GM12878 (cell line): ENCODE data around the gene MPP7. TPM values are rescaled to one million over a fixed set of nuclear protein-coding genes. Genes with fewer than 3 reads are reported as not detected.

ENCODE experiments used
- ATAC-seq: fragments of 200-7000 bp; cut with Tn5 transposase; 3 replicates; pipeline ENCODE4 v1.9.1; 2020; ENCODE audit warnings: mild to moderate bottlenecking, moderate library complexity
- BruUV-seq: library from RNA; stranded (reverse); fragments of 400-500 nt; replicated peaks from 2 replicates; lab custom pipeline; 2021; lab: Mats Ljungman, UMichigan
- CTCF ChIA-PET: fragments of 300-600 bp; sonication (Branson Sonifier 250); formaldehyde crosslinking; extraction: SDS; loops from one replicate; lab custom pipeline; 2021; ENCODE audit warnings: inconsistent platforms; lab: Yijun Ruan, JAX
- POLR2A ChIA-PET: fragments of 350-600 bp; formaldehyde crosslinking; extraction: SDS; loops from one replicate; lab custom pipeline; 2021; ENCODE audit warnings: inconsistent platforms; lab: Charles Lee
- RAD21 ChIA-PET: fragments of 300-600 bp; sonication (Branson Sonifier 250); formaldehyde crosslinking; loops from one replicate; lab custom pipeline; 2023; ENCODE audit warnings: antibody characterized with exemption; ENCODE audit not compliant: unreplicated experiment; lab: Charles Lee
- SMC1A ChIA-PET: fragments of 300-600 bp; sonication (Branson Sonifier 250); formaldehyde crosslinking; loops from one replicate; lab custom pipeline; 2023; ENCODE audit not compliant: unreplicated experiment, uncharacterized antibody; lab: Charles Lee
- DNase-seq: peaks from one replicate; pipeline ENCODE4 v3.0.0-alpha.2; 2011; ENCODE audit warnings: low read depth, low spot score
- FAIRE-seq: peaks from 3 replicates; lab custom pipeline; 2011; peaks lifted over from hg19 to GRCh38; lab: Jason Lieb, UNC
- H2AFZ ChIP-seq: 2 replicates; pipeline ENCODE4 v1.6.0; 2011; ENCODE audit warnings: low read depth, low read length, control low read depth; ENCODE audit not compliant: control insufficient read depth
- H3K27ac ChIP-seq: 2 replicates; pipeline ENCODE4 v1.5.1; 2011; ENCODE audit warnings: control low read depth; ENCODE audit not compliant: control insufficient read depth, insufficient read depth
- H3K27me3 ChIP-seq, 2 experiments: replicated peaks in 1 of 2; 2 replicates each; pipeline versions ENCODE4 v1.6.0 to v1.6.1; 2011; ENCODE audit warnings: low read length in 1 of 2; ENCODE audit not compliant: control insufficient read depth in 2 of 2, insufficient read depth in 2 of 2
- H3K36me3 ChIP-seq, 2 experiments: 2 replicates each; pipeline ENCODE4 v1.5.1; 2011; ENCODE audit warnings: low read length in 1 of 2; ENCODE audit not compliant: control insufficient read depth in 2 of 2, insufficient read depth in 2 of 2
- H3K4me1 ChIP-seq: 2 replicates; pipeline ENCODE4 v1.6.1; 2011; ENCODE audit warnings: mild to moderate bottlenecking, low read length, moderate library complexity, mixed read lengths; ENCODE audit not compliant: control insufficient read depth, insufficient read depth
- H3K4me2 ChIP-seq: 2 replicates; pipeline ENCODE4 v1.6.0; 2011; ENCODE audit warnings: control low read depth; ENCODE audit not compliant: control insufficient read depth, insufficient read depth
- H3K4me3 ChIP-seq: fragments of 200-600 bp; sonication (generic); 2 replicates; pipeline ENCODE4 v1.5.1; 2016
- H3K79me2 ChIP-seq: 2 replicates; pipeline ENCODE4 v1.6.0; 2011; ENCODE audit warnings: low read length; ENCODE audit not compliant: control insufficient read depth, insufficient read depth
- H3K9ac ChIP-seq: 2 replicates; pipeline ENCODE4 v1.8.0; 2011; ENCODE audit warnings: low read length, control low read depth, mixed read lengths; ENCODE audit not compliant: control insufficient read depth, insufficient read depth
- H3K9me3 ChIP-seq: replicated peaks from 3 replicates; pipeline ENCODE4 v1.5.1; 2011; ENCODE audit warnings: mild to moderate bottlenecking, low read length; ENCODE audit not compliant: control insufficient read depth, insufficient read depth
- H4K20me1 ChIP-seq: 2 replicates; pipeline ENCODE4 v1.6.0; 2011; ENCODE audit not compliant: control insufficient read depth, insufficient read depth
- CREB1 ChIP-seq: IDR thresholded peaks from 2 replicates; pipeline ENCODE4 v1.6.1; 2012; ENCODE audit warnings: low read depth, mild to moderate bottlenecking, inconsistent platforms
- IKZF2 ChIP-seq, 2 experiments: fragments of 450-650 bp; IDR thresholded peaks; 2 replicates each; pipeline ENCODE4 v1.6.1; 2017; ENCODE audit warnings: mild to moderate bottlenecking in 2 of 2, moderate library complexity in 2 of 2
- MYB ChIP-seq: fragments of 150-350 bp; IDR thresholded peaks from 2 replicates; pipeline ENCODE4 v1.6.1; 2014; ENCODE audit warnings: mild to moderate bottlenecking, low read depth, low read length, borderline replicate concordance
- NRF1 ChIP-seq: conservative IDR thresholded peaks from 2 replicates; pipeline ENCODE4 v1.6.1; 2011; ENCODE audit warnings: mild to moderate bottlenecking, low read depth, low read length, improper control_type of control experiment
- POLR2AphosphoS5 ChIP-seq: IDR thresholded peaks from 2 replicates; pipeline ENCODE4 v1.6.1; 2011; ENCODE audit warnings: mild to moderate bottlenecking, low read length, inconsistent platforms
- RUNX3 ChIP-seq: IDR thresholded peaks from 2 replicates; pipeline ENCODE4 v1.6.1; 2012; ENCODE audit warnings: low read length, inconsistent platforms
- SIX5 ChIP-seq: IDR thresholded peaks from 2 replicates; pipeline ENCODE4 v1.6.1; 2011; ENCODE audit warnings: mild to moderate bottlenecking, low read depth, low read length, moderate library complexity; ENCODE audit not compliant: severe bottlenecking
- TAF1 ChIP-seq: IDR thresholded peaks from 2 replicates; pipeline ENCODE4 v1.6.1; 2011; ENCODE audit warnings: mild to moderate bottlenecking, low read depth, low read length, borderline replicate concordance
- WGBS: methylation state at CpG from one replicate; pipeline ENCODE4 v1.1.6; 2016; ENCODE audit warnings: low lambda C conversion rate; ENCODE audit not compliant: insufficient replicate concordance, insufficient coverage; ENCODE audit errors: missing lambda C conversion rate; 5-methylcytosine and 5-hydroxymethylcytosine counted together
- in situ Hi-C: fragments of 300-500 bp; cut with MboI; formaldehyde crosslinking; loops from 9 replicates; pipeline ENCODE4 v1.14.3; 2018; ENCODE audit warnings: mixed read lengths
- intact Hi-C: fragments of 100-400 bp; cut with micrococcal nuclease; formaldehyde crosslinking; loops from one replicate; pipeline ENCODE4 v1.14.2; 2022; ENCODE audit not compliant: unreplicated experiment
- polyA plus RNA-seq, 11 experiments: library from polyadenylated mRNA; depleted of rRNA in 4 of 11; unstranded in 6 of 11; stranded (reverse) in 5 of 11; fragments of >200 nt; fragmentation: Nextera tagmentation in 4 of 11; fragmentation: Illumina TruSeq in 1 of 11; extraction: Ambion mirVana in 4 of 11; extraction: Trizol in 1 of 11; gene quantifications; 1 replicate in 1 of 11; 2 replicates in 10 of 11; pipeline versions ENCODE4 v1.2.1 to v1.2.3, GENCODE V29; 2011 to 2016; ENCODE audit warnings: inconsistent platforms in 2 of 11, missing spikeins in 2 of 11, low read depth in 1 of 11
- total RNA-seq, 4 experiments: library from RNA; depleted of rRNA in 3 of 4; stranded (reverse); fragments of >200 nt in 3 of 4; fragmentation: Illumina TruSeq in 1 of 4; extraction: Trizol in 1 of 4; gene quantifications; 2 replicates each; pipeline versions ENCODE4 v1.2.1 to v1.2.3, GENCODE V29; 2013 to 2021
- TF ChIP-seq, protein P1 (sequence below): fragments of 450-650 bp; IDR thresholded peaks from 2 replicates; pipeline ENCODE4 v1.6.1; 2017; ENCODE audit warnings: mild to moderate bottlenecking, low read depth, inconsistent platforms; ENCODE audit not compliant: poor library complexity, severe bottlenecking
- TF ChIP-seq, protein P2 (sequence below): IDR thresholded peaks from 2 replicates; pipeline ENCODE4 v1.6.1; 2011; ENCODE audit warnings: mild to moderate bottlenecking, low read depth, low read length, moderate library complexity; ENCODE audit not compliant: insufficient replicate concordance
- TF ChIP-seq, protein P3 (sequence below): IDR thresholded peaks from 2 replicates; pipeline ENCODE4 v1.6.1; 2011; ENCODE audit warnings: low read depth, low read length, improper control_type of control experiment, borderline replicate concordance

The MPP7 gene
- total and polyA plus RNA-seq, 10 of the 15 experiments (the other 5 are each of a cell fraction or from before 2014, with no cell fraction given) = 0.01 to 0.15 (median 0.05) TPM; not detected in 2

DNA sequence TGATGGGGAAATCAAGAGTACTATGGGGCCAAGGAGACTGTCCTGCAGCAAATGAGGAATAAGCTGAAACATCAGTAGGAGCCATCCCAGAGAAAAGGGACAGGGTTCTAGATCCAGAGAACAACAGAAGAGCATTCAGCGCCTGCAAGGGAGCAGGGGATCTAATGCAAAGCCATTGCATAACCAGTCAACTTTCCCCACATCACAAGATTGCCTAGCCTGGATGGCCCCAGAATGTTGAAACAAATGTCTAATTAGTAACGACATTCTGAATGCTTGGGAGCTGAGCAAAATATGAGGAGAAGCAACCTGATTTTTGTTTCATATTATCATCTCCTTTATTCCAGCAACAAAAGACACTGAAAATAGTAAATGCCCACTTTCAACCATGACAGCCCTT lies 2.7 kb upstream of the MPP7 start:
- H3K27ac ChIP-seq = no peak overlapping the region
- BruUV-seq = no TSS peak
- H3K36me3 ChIP-seq = no peaks in the 10 kb centered on the region
- ChIA-PET SMC1A (interaction anchor here (0.6 kb wide), 1 partner anchor 17 kb away, joined by 3 read pairs; no protein-coding TSS in a partner anchor), CTCF (interaction anchor here (1.5 kb wide), 1 partner anchor 87 kb away, joined by 3 read pairs; no protein-coding TSS in a partner anchor), RAD21 (no interaction called here), POLR2A (no interaction called here)
- H3K27me3 ChIP-seq = peaks cover 0 to 7% of the 10 kb centered on the region in 2 experiments; a peak in 1 of 4 replicates
- H2AFZ ChIP-seq = no peak overlapping the region
- no peak for FAIRE-seq
- no peak overlapping the region for H3K9ac ChIP-seq
- ATAC-seq = no peak
- H3K9me3 ChIP-seq = no peaks in the 10 kb centered on the region
- intact Hi-C loops (no loop called here), in situ Hi-C loops (no loop called here)
- no peaks in the 10 kb centered on the region for H3K4me1 ChIP-seq
- H3K4me3 ChIP-seq = no peak overlapping the region
- DNase-seq = no peak
- no peak for TF ChIP-seq RUNX3
- no peak for TF ChIP-seq CREB1
- TF ChIP-seq SIX5 = no peak
- no peak for TF ChIP-seq MYB
- no peak for TF ChIP-seq NRF1
- TF ChIP-seq TAF1 = no peak
- TF ChIP-seq, protein P1, sequence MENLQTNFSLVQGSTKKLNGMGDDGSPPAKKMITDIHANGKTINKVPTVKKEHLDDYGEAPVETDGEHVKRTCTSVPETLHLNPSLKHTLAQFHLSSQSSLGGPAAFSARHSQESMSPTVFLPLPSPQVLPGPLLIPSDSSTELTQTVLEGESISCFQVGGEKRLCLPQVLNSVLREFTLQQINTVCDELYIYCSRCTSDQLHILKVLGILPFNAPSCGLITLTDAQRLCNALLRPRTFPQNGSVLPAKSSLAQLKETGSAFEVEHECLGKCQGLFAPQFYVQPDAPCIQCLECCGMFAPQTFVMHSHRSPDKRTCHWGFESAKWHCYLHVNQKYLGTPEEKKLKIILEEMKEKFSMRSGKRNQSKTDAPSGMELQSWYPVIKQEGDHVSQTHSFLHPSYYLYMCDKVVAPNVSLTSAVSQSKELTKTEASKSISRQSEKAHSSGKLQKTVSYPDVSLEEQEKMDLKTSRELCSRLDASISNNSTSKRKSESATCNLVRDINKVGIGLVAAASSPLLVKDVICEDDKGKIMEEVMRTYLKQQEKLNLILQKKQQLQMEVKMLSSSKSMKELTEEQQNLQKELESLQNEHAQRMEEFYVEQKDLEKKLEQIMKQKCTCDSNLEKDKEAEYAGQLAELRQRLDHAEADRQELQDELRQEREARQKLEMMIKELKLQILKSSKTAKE = no peak
- TF ChIP-seq, protein P2, sequence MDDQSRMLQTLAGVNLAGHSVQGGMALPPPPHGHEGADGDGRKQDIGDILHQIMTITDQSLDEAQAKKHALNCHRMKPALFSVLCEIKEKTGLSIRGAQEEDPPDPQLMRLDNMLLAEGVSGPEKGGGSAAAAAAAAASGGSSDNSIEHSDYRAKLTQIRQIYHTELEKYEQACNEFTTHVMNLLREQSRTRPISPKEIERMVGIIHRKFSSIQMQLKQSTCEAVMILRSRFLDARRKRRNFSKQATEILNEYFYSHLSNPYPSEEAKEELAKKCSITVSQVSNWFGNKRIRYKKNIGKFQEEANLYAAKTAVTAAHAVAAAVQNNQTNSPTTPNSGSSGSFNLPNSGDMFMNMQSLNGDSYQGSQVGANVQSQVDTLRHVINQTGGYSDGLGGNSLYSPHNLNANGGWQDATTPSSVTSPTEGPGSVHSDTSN = no peak
- TF ChIP-seq IKZF2 (IDR thresholded peaks at IDR 0.05) = no peak
- TF ChIP-seq POLR2AphosphoS5 = no peak
- TF ChIP-seq, protein P3, sequence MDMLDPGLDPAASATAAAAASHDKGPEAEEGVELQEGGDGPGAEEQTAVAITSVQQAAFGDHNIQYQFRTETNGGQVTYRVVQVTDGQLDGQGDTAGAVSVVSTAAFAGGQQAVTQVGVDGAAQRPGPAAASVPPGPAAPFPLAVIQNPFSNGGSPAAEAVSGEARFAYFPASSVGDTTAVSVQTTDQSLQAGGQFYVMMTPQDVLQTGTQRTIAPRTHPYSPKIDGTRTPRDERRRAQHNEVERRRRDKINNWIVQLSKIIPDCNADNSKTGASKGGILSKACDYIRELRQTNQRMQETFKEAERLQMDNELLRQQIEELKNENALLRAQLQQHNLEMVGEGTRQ = no peak
- H3K79me2 ChIP-seq = no peaks in the 10 kb centered on the region
- no peaks in the 10 kb centered on the region for H4K20me1 ChIP-seq
- H3K4me2 ChIP-seq = no peak overlapping the region
- 31% methylated on average over 2 of the region's 2 CpGs for WGBS
